ENCODE results near the gene SLC37A3. TPM values are rescaled to one million over a fixed set of nuclear protein-coding genes. Genes with fewer than 3 reads are reported as not detected.

SLC37A3 gene, protein sequence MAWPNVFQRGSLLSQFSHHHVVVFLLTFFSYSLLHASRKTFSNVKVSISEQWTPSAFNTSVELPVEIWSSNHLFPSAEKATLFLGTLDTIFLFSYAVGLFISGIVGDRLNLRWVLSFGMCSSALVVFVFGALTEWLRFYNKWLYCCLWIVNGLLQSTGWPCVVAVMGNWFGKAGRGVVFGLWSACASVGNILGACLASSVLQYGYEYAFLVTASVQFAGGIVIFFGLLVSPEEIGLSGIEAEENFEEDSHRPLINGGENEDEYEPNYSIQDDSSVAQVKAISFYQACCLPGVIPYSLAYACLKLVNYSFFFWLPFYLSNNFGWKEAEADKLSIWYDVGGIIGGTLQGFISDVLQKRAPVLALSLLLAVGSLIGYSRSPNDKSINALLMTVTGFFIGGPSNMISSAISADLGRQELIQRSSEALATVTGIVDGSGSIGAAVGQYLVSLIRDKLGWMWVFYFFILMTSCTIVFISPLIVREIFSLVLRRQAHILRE
- 8.0 TPM for polyA plus RNA-seq (2012; ENCODE audit: low read depth, missing spikeins)

DNA sequence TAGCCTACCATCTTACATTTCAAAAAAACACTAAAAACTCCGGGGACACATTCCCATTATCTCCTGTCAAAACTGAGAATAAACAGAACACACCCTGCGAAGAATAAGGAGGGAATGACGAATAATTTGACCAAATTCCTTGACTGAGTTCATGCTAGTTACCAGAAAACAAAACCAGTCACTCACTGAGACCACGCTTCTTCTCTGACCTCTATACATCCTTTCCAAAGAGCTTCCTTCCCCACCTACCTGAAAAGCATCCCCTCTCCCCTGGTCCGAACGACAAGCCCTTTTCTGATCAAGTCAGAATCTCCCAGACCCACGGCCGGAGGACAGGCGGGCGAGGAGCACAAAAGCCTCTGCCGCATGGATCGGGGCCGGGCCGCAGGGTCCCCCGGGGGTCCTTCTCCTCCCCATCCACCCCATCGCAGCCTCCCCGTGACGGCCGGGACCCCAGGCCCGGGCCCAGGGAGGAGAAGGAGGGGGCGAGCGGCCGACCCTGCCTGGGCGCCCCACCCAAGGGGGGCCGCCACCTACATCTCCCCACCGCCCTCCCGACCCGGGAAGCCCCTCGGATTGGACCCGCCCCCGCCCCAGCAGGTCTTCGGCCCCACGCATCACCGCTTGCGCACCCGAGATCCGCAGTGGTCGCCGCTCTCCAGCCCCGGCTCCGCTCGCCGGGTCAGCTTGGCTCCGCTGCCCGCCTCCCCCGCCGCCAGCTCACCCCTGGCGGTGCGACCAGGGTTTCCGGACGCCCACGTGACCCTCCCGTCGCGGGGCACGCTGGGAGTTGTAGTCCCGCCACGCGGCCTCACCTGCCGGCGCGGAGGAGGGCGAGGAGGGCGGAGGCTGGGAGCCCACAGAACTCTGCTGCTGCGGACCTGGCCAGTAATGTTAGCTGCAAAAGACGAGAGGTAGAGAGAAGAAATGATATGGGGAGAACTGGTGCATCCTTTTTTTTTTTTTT is at the start of gene SLC37A3:
SLC37A3 (minus strand) TSS at position 747 of the 967 bp plus-strand sequence. CDS start 16,004 bp downstream, outside the sequence.
- TF ChIP-seq POLR2A (IDR thresholded peaks at IDR 0.05; ENCODE audit: low read depth, low read length) (peak; percentile 58; the same call in 1 of the 2 replicates), TAF1 (IDR thresholded peaks at IDR 0.05; ENCODE audit: low read depth, low read length) (no peak), PAX5 (IDR thresholded peaks at IDR 0.05; ENCODE audit: insufficient read depth, low read length, severe bottlenecking) (peak; percentile 9)
- FAIRE-seq (peak; percentile 96), DNase-seq (ENCODE audit: insufficient read length, low spot score) (peak; percentile 94)

DNA sequence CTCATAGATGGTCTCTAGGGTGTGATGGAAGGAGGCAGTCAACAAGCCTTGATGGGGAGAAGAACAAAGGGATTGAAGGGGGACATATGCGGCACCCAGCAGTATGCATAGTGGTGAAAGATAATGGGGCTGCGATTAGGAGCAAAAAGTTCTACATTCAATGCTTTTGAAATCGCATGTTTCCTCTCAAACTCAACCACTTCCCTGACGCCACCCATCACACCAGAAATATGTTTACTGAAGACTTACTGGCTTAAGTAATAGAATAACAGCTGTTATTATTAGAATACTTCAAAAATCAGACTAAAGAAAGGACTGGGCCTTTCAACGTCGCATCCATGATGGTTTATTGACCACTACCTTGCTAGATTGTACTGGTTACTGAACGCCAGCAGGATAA is 49.5 kb upstream of the SLC37A3 start:
- TF ChIP-seq POLR2AphosphoS5 (IDR thresholded peaks at IDR 0.05; ENCODE audit: low read depth, low read length), result no peak
- no peak for TF ChIP-seq POLR2A (IDR thresholded peaks at IDR 0.05; ENCODE audit: low read depth, low read length)
- no peak for TF ChIP-seq TAF1 (IDR thresholded peaks at IDR 0.05; ENCODE audit: low read depth, low read length)
- TF ChIP-seq PAX5 (IDR thresholded peaks at IDR 0.05; ENCODE audit: insufficient read depth, low read length, severe bottlenecking), result no peak
- no peak for TF ChIP-seq POU2F2 (IDR thresholded peaks at IDR 0.05; ENCODE audit: low read depth, low read length)
- no peak for TF ChIP-seq SPI1 (IDR thresholded peaks at IDR 0.05; ENCODE audit: low read depth, low read length)
- DNase-seq (ENCODE audit: insufficient read length, low spot score) (no peak), FAIRE-seq (no peak)

DNA sequence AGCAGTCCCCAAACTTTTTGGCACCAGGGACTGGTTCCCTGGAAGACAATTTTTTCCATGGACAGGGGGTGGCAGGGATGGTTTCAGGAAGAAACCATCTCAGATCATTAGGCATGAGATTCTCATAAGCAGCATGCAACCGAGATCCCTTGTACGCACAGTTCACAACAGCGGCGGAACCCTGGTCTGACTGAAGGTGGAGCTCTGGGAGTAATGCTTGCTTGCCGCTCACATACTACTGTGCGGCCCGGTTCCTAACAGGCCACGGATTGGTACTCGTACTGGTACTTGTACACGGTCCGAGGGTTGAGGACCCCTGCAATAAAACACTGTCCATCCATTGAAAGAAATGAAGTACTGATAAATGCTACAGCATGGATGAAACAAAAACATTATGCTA is 48.1 kb upstream of the SLC37A3 start:
- FAIRE-seq, result no peak
- DNase-seq (ENCODE audit: insufficient read length, low spot score), result no peak
- TF ChIP-seq PAX5 (IDR thresholded peaks at IDR 0.05; ENCODE audit: insufficient read depth, low read length, severe bottlenecking), result no peak
- no peak for TF ChIP-seq POLR2AphosphoS5 (IDR thresholded peaks at IDR 0.05; ENCODE audit: low read depth, low read length)
- no peak for TF ChIP-seq POLR2A (IDR thresholded peaks at IDR 0.05; ENCODE audit: low read depth, low read length)
- no peak for TF ChIP-seq POU2F2 (IDR thresholded peaks at IDR 0.05; ENCODE audit: low read depth, low read length)
- no peak for TF ChIP-seq TAF1 (IDR thresholded peaks at IDR 0.05; ENCODE audit: low read depth, low read length)
- no peak for TF ChIP-seq SPI1 (IDR thresholded peaks at IDR 0.05; ENCODE audit: low read depth, low read length)

DNA sequence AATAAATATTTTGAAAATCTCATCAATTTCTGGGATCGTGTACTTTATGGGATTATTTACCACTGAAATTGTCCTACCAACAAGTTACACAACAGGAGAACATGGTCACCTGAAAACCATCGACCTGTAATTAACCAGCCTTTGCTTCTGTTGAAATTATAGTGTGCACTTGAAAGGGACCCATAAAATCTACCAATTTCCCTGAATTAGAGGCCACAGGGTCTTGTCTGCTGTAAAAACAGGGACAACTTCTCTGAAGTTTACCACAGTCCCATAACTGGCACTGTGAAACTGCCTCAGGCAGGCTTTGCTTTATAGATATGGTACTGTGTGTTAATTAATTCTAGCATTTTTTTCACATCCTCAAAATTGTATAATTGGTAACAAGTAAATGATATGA is 43.2 kb upstream of the SLC37A3 start:
- TF ChIP-seq SPI1 (IDR thresholded peaks at IDR 0.05; ENCODE audit: low read depth, low read length), result no peak
- no peak for TF ChIP-seq POLR2A (IDR thresholded peaks at IDR 0.05; ENCODE audit: low read depth, low read length)
- TF ChIP-seq POLR2AphosphoS5 (IDR thresholded peaks at IDR 0.05; ENCODE audit: low read depth, low read length), result no peak
- TF ChIP-seq PAX5 (IDR thresholded peaks at IDR 0.05; ENCODE audit: insufficient read depth, low read length, severe bottlenecking), result no peak
- TF ChIP-seq POU2F2 (IDR thresholded peaks at IDR 0.05; ENCODE audit: low read depth, low read length), result no peak
- no peak for TF ChIP-seq TAF1 (IDR thresholded peaks at IDR 0.05; ENCODE audit: low read depth, low read length)
- FAIRE-seq, result no peak

DNA sequence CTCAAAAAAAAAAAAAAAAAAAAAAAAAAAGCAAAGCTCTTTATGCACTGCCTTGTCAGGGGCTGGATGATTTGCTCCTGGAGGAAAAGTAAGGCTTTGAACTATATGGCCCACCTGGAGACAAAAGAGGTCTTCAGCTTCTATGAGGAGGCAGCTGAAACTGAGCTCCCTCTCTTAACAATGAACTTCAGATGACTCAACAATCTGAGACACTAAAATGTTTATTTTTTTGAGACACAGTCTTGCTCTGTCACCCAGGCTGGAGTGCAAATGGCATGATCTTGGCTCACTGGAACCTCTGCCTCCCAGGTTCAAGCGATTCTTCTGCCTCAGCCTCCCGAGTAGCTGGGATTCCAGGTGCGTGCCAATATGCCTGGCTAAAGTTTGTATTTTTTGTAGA is 42.3 kb upstream of the SLC37A3 start:
- FAIRE-seq (no peak), DNase-seq (ENCODE audit: insufficient read length, low spot score) (no peak)
- TF ChIP-seq POU2F2 (IDR thresholded peaks at IDR 0.05; ENCODE audit: low read depth, low read length), result no peak
- TF ChIP-seq POLR2A (IDR thresholded peaks at IDR 0.05; ENCODE audit: low read depth, low read length), result no peak
- no peak for TF ChIP-seq SPI1 (IDR thresholded peaks at IDR 0.05; ENCODE audit: low read depth, low read length)
- TF ChIP-seq TAF1 (IDR thresholded peaks at IDR 0.05; ENCODE audit: low read depth, low read length), result no peak

More for the DNA sequence above, 43.2 kb upstream of the SLC37A3 start:
- no peak for DNase-seq (ENCODE audit: insufficient read length, low spot score)

DNA sequence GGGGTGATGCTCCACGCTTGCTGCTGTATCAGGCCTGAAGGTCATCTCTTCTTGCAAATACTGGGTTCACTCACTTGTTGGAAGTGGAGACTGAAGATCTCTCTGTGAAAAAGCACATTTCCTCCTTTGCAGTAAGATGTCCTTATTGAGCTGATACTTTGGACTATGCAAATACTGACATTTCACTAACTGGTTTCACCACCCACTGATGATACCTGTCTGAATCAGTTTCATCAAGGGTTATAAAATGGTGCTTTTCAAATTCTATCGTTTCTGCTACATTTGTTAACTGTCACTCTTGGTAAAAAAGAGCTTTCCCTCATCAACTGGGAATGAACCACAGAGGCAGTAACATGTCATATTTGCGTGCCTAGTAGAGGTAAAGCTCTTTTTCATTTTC is 41.0 kb upstream of the SLC37A3 start:
- peak; percentile 93 for FAIRE-seq
- TF ChIP-seq POU2F2 (IDR thresholded peaks at IDR 0.05; ENCODE audit: low read depth, low read length) (peak; percentile 71; the same call in 1 of the 2 replicates), POLR2A (IDR thresholded peaks at IDR 0.05; ENCODE audit: low read depth, low read length) (no peak), SPI1 (IDR thresholded peaks at IDR 0.05; ENCODE audit: low read depth, low read length) (0 out of 2 replicates have a peak, but pooled peaks have one; percentile 30)
- DNase-seq (ENCODE audit: insufficient read length, low spot score), result no peak

DNA sequence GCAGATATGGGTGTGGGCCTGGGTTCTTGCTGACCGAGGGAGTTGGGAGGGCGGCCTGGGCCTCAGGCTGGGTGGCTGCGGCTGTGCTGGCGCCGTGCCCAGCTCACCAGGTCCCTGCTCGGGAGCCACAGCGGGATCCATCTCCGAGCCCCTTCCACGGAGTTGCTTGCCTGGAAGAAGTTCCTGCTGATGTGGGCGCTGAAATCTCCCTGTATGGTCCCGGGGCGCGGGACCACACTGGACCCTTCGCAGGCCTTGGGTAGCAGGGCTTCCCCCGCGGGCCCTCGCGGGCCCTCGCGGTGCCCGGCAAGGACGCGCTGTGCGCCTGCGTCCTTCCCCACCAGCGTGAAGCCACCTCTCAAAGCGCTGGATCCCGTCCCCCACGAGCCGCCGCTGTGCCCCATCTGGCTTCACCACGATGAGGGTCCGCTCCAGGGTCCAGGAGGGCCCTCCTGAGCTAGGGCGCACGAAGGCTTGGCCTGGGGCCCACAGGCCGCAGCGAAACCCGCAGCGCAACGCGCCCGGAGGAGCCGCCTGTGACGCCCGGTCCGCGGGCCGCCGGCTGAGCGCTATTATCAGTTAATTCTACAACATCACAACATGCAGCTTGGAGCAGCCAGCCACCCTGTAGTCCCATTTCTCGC is 37.0 kb upstream of the SLC37A3 start:
- DNase-seq (ENCODE audit: insufficient read length, low spot score) (no peak), FAIRE-seq (no peak)
- TF ChIP-seq POU2F2 (IDR thresholded peaks at IDR 0.05; ENCODE audit: low read depth, low read length) (no peak), SPI1 (IDR thresholded peaks at IDR 0.05; ENCODE audit: low read depth, low read length) (no peak), POLR2AphosphoS5 (IDR thresholded peaks at IDR 0.05; ENCODE audit: low read depth, low read length) (no peak), PAX5 (IDR thresholded peaks at IDR 0.05; ENCODE audit: insufficient read depth, low read length, severe bottlenecking) (no peak), TAF1 (IDR thresholded peaks at IDR 0.05; ENCODE audit: low read depth, low read length) (no peak)

DNA sequence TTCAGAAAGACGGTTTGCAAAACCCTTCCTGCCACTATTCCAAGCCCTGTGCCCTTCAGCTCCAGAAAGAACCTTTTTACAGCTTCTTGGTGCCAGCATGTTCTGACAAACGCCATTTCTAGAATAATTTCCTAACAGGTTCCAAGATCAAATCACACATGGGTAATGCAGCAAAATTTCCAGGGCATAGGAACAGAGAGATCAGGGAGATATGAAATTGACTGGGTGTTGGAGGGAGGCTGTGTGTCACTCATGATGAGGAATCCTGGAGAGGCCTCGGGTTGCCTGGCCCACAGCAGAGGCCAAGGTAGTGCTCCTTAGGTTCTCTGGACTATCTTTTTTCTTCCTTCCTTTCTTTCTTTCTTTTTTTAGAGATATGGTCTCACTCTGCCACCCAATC is 35.1 kb upstream of the SLC37A3 start:
- FAIRE-seq (no peak), DNase-seq (ENCODE audit: insufficient read length, low spot score) (no peak)
- no peak for TF ChIP-seq POLR2AphosphoS5 (IDR thresholded peaks at IDR 0.05; ENCODE audit: low read depth, low read length)
- TF ChIP-seq PAX5 (IDR thresholded peaks at IDR 0.05; ENCODE audit: insufficient read depth, low read length, severe bottlenecking), result no peak
- TF ChIP-seq POLR2A (IDR thresholded peaks at IDR 0.05; ENCODE audit: low read depth, low read length), result no peak
- no peak for TF ChIP-seq POU2F2 (IDR thresholded peaks at IDR 0.05; ENCODE audit: low read depth, low read length)
- TF ChIP-seq SPI1 (IDR thresholded peaks at IDR 0.05; ENCODE audit: low read depth, low read length), result no peak
- no peak for TF ChIP-seq TAF1 (IDR thresholded peaks at IDR 0.05; ENCODE audit: low read depth, low read length)

DNA sequence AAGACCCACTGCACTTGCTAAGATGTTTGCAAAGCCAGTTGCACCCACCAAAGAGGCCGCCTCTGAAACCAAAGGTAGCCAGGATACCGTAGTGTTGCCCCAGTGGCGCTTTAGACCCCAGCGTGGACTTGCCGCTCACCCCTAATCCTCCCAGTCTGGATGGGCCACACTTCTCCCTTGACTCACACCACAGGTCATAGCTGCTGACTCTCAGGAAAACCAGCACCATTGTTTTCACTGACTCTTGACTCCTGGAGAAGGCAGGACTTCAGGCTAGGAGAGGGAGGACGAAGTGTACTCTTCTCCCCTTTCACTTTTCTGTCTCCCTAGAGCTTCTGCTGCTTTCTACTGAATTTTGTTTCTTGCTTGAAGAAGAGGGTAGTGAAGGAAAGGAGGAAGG is 27.8 kb upstream of the SLC37A3 start:
- no peak for TF ChIP-seq POLR2AphosphoS5 (IDR thresholded peaks at IDR 0.05; ENCODE audit: low read depth, low read length)
- no peak for TF ChIP-seq PAX5 (IDR thresholded peaks at IDR 0.05; ENCODE audit: insufficient read depth, low read length, severe bottlenecking)
- no peak for TF ChIP-seq POLR2A (IDR thresholded peaks at IDR 0.05; ENCODE audit: low read depth, low read length)
- no peak for TF ChIP-seq TAF1 (IDR thresholded peaks at IDR 0.05; ENCODE audit: low read depth, low read length)
- no peak for TF ChIP-seq SPI1 (IDR thresholded peaks at IDR 0.05; ENCODE audit: low read depth, low read length)
- no peak for TF ChIP-seq POU2F2 (IDR thresholded peaks at IDR 0.05; ENCODE audit: low read depth, low read length)
- FAIRE-seq, result no peak
- no peak for DNase-seq (ENCODE audit: insufficient read length, low spot score)

Measured in GM12891 (cell line).